OCI-LY1 (cell line): ENCODE results near the gene GON7.

ENCODE experiments used
- CTCF ChIP-seq: fragments of 200-600 bp; sonication (generic), shearing (Covaris generic); IDR thresholded peaks from 2 replicates; pipeline ENCODE4 v1.5.1; 2017; ENCODE audit warnings: mild to moderate bottlenecking, antibody characterized with exemption, low read length, moderate library complexity, mixed read lengths
- EZH2 ChIP-seq: fragments of 200-600 bp; sonication (generic), shearing (Covaris generic); IDR thresholded peaks from 2 replicates; pipeline ENCODE4 v1.8.0; 2017; ENCODE audit warnings: borderline replicate concordance, mixed run types, mild to moderate bottlenecking, antibody characterized with exemption, low read length, moderate library complexity, mixed read lengths

DNA sequence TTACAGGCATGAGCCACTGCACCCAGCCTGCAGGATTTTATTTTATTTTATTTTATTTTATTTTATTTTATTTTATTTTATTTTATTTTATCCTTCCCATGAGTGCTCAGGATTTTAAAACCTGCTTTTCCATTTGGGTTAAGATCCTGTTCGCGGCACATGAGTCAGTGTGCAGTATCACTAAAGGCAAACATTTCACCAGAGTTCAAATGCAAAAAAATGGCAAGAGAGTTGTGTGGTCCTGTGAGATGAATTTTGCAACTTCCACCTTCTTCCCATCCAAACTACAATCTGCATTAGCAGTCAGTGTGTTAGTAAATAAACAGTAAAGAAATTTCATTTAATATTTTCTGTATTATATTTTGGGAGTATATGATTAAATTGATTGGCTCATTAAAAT lies 51.2 kb downstream of the GON7 start:
- TF ChIP-seq CTCF (no peak), EZH2 (no peak)
